HG03175 (cell line): ENCODE data around the gene LIN37.
"Not testable (repeated sequence)": the region's sequence is repeated elsewhere in the genome, so short reads cannot be mapped to it uniquely, and the experiment has no call there.

Experiments used
- ATAC-seq: cut with Tn5 transposase; IDR thresholded peaks from one replicate; pipeline ENCODE4 v1.9.1; 2021; ENCODE audit warnings: mild to moderate bottlenecking, moderate library complexity; ENCODE audit not compliant: unreplicated experiment

LIN37 gene

GRCh38 chr19:35787227-35787799, 38.9 kb downstream of the LIN37 start:
- ATAC-seq = no peak

GRCh38 chr19:35788205-35788960, 40.0 kb downstream of the LIN37 start:
- ATAC-seq = no peak

- no peak for ATAC-seq
Observed at GRCh38 chr19:35789195-35789977, 41.0 kb downstream of the LIN37 start.

- no peak for ATAC-seq
Observed at GRCh38 chr19:35789978-35790944, 41.9 kb downstream of the LIN37 start.

GRCh38 chr19:35790981-35791813, 42.8 kb downstream of the LIN37 start:
- ATAC-seq = no peak

GRCh38 chr19:35791814-35792279, 43.5 kb downstream of the LIN37 start:
- ATAC-seq = no peak

GRCh38 chr19:35792312-35792711, 43.9 kb downstream of the LIN37 start:
- no peak for ATAC-seq

- no peak for ATAC-seq
Observed at GRCh38 chr19:35792888-35793287, 44.5 kb downstream of the LIN37 start.

- ATAC-seq = no peak
Observed at GRCh38 chr19:35793381-35794165, 45.2 kb downstream of the LIN37 start.

GRCh38 chr19:35795564-35795963, 47.2 kb downstream of the LIN37 start:
- not testable (repeated sequence) for ATAC-seq

GRCh38 chr19:35796645-35797542, 48.5 kb downstream of the LIN37 start:
- no peak for ATAC-seq

- ATAC-seq = no peak
Observed at GRCh38 chr19:35797663-35798062, 49.3 kb downstream of the LIN37 start.

GRCh38 chr19:35801828-35802227, 53.5 kb downstream of the LIN37 start:
- ATAC-seq = no peak
